Common myeloid progenitor, CD34-positive (primary cell): ENCODE measurements around the gene CTBP2.
"Not testable (repeated sequence)": the region's sequence is repeated elsewhere in the genome, so short reads cannot be mapped to it uniquely, and the experiment has no call there.

ENCODE experiments used
- CTCF ChIA-PET: fragments of 350-600 bp; sonication (Branson Sonifier 250); formaldehyde crosslinking; loops from one replicate; lab custom pipeline; 2021; ENCODE audit warnings: antibody characterized with exemption; lab: Charles Lee
- POLR2A ChIA-PET: fragments of 350-600 bp; sonication (Branson Sonifier 250); formaldehyde crosslinking; loops from one replicate; lab custom pipeline; 2021; ENCODE audit warnings: antibody characterized with exemption; lab: Charles Lee
- DNase-seq, 3 donors: peaks; one replicate each; pipeline versions ENCODE4 v3.0.0 to v3.0.0-alpha.2; 2013
- H3K27ac ChIP-seq, 2 experiments: 1 replicate in 1 of 2; 2 replicates in 1 of 2; pipeline ENCODE4 v1.7.0; 2013; ENCODE audit warnings: inconsistent platforms in 2 of 2, low read length in 2 of 2, mild to moderate bottlenecking in 2 of 2, low read depth in 1 of 2, moderate library complexity in 1 of 2; ENCODE audit not compliant: severe bottlenecking in 2 of 2, insufficient read depth in 1 of 2, poor library complexity in 1 of 2
- H3K27me3 ChIP-seq, 5 experiments: replicated peaks in 2 of 5; 1 replicate in 3 of 5; 2 replicates in 2 of 5; pipeline versions ENCODE4 v1.6.1 to v1.7.0; 2013; ENCODE audit warnings: low read length in 4 of 5, mild to moderate bottlenecking in 2 of 5, moderate library complexity in 2 of 5, inconsistent platforms in 1 of 5; ENCODE audit not compliant: insufficient read depth in 5 of 5, control insufficient read depth in 4 of 5
- H3K36me3 ChIP-seq, 4 experiments: 1 replicate in 2 of 4; 2 replicates in 2 of 4; pipeline versions ENCODE4 v1.6.1 to v1.7.0; 2013; ENCODE audit warnings: low read length in 3 of 4, control low read depth in 1 of 4, mild to moderate bottlenecking in 1 of 4; ENCODE audit not compliant: control insufficient read depth in 4 of 4, insufficient read depth in 4 of 4
- H3K4me1 ChIP-seq, 4 experiments: 1 replicate in 3 of 4; 2 replicates in 1 of 4; pipeline versions ENCODE4 v1.6.1 to v1.7.1; 2013; ENCODE audit warnings: low read length in 3 of 4, mild to moderate bottlenecking in 3 of 4, control low read depth in 1 of 4, inconsistent platforms in 1 of 4, moderate library complexity in 1 of 4; ENCODE audit not compliant: control insufficient read depth in 4 of 4, insufficient read depth in 4 of 4; ENCODE audit errors: control extremely low read depth in 1 of 4
- H3K4me3 ChIP-seq, 7 experiments: 1 replicate in 4 of 7; 2 replicates in 3 of 7; pipeline versions ENCODE4 v1.5.1 to v1.7.0; 2013; ENCODE audit warnings: mild to moderate bottlenecking in 7 of 7, low read length in 6 of 7, moderate library complexity in 6 of 7, inconsistent platforms in 2 of 7, low read depth in 2 of 7, control low read depth in 1 of 7; ENCODE audit not compliant: insufficient read depth in 4 of 7, control insufficient read depth in 1 of 7; ENCODE audit errors: extremely low read depth in 1 of 7
- H3K9me3 ChIP-seq, 5 experiments: 1 replicate in 4 of 5; 2 replicates in 1 of 5; pipeline versions ENCODE4 v1.6.1 to v1.7.1; 2013; ENCODE audit warnings: low read length in 4 of 5, mild to moderate bottlenecking in 2 of 5, inconsistent platforms in 1 of 5, low read depth in 1 of 5, moderate library complexity in 1 of 5; ENCODE audit not compliant: control insufficient read depth in 4 of 5, insufficient read depth in 2 of 5; ENCODE audit errors: control extremely low read depth in 1 of 5
- WGBS: methylation state at CpG from one replicate; pipeline ENCODE4 v1.1.5; 2013; ENCODE audit not compliant: insufficient coverage; 5-methylcytosine and 5-hydroxymethylcytosine counted together

Gene CTBP2

DNA sequence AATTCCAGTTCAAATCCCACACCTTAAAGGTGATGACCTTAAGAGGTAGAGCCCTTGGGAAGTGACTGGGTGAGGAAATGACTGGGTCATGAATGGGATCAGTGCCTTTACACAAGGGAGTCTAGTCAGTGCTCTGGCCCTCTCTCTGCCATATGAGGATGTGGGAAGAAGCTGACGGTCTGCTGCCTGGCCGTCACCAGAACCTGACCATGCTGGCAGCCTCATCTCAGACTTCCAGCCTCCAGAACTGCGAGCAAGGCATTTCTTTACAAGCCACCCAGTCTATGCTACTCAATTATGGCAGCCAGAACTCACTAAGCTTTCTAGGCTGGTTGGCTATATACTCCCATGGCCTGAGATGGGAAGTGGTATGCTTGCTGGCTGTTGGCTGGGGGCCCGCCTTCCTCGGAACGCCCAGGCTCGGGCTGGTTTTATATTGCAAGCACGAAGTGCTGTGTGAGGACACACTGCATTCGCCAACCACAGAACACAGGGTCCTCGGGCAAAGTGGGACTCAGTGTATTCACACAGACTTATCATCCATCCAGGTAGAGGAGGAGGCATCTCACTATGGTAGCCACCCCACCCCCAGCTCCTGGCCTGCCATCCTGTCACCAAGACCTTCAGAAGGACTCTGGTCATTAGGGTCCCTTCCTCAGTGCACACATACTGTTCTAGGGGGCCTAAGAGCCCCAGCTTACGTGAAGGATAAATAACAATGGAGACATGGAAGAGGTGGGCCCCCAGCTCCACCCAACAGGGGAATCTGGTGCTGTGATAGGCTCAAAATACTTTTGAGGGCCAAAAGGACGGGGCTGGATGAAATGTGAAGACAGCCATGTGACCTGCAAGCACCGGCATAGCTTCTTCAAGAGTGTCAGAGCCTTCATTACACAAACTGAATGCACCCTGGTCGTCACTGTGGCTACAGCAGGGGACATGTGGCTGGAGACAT is 169.4 kb downstream of the CTBP2 start:
- CTCF ChIA-PET = interaction anchor here (1.1 to 3.3 kb wide), 6 partner anchors 9 to 71 kb away, joined by 3 to 19 read pairs (median 5); no protein-coding TSS in a partner anchor
- Histone ChIP-seq H3K4me3 (no peak overlapping the region), H3K27ac (no peak overlapping the region), H3K27me3 (no peaks in the 10 kb centered on the region), H3K4me1 (peaks cover 0 to 9% (median 0%) of the 10 kb centered on the region in 4 experiments), H3K36me3 (peaks cover 20 to 82% (median 68%) of the 10 kb centered on the region in 4 experiments), H3K9me3 (no peaks in the 10 kb centered on the region)
- 93% methylated on average over 12 of the region's 14 CpGs for WGBS
- POLR2A ChIA-PET = no interaction called here
- DNase-seq = no peak

DNA sequence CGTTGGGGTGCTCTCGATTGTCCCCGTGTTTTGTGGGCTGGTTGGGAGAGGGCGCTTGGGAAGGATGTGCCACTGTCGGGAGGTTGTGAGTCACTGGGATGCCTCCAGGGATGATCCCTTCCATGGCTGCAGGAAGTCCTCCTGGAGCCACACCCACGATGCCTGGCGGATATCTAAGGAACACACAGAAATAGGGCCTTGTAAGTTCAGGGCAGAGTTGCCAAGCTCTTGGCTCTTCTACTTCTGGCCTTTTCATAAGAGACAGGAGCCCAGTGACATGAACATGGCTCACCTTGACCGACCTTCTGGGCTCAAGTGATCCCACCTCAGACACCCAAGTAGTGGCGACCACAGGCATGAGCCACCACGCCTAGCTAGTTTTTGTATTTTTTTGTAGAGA is 170.8 kb downstream of the CTBP2 start:
- Histone ChIP-seq H3K4me3 (no peak overlapping the region), H3K27ac (no peak overlapping the region), H3K27me3 (no peaks in the 10 kb centered on the region), H3K9me3 (no peaks in the 10 kb centered on the region), H3K36me3 (peaks cover 22 to 83% (median 67%) of the 10 kb centered on the region in 4 experiments), H3K4me1 (peaks cover 0 to 9% (median 0%) of the 10 kb centered on the region in 4 experiments)
- CTCF ChIA-PET = interaction anchor here (0.6 to 1.2 kb wide), 2 partner anchors 9 to 155 kb away, joined by 3 to 4 read pairs; no protein-coding TSS in a partner anchor
- 98% methylated on average over 9 of the region's 10 CpGs for WGBS
- POLR2A ChIA-PET = no interaction called here
- DNase-seq = no peak

DNA sequence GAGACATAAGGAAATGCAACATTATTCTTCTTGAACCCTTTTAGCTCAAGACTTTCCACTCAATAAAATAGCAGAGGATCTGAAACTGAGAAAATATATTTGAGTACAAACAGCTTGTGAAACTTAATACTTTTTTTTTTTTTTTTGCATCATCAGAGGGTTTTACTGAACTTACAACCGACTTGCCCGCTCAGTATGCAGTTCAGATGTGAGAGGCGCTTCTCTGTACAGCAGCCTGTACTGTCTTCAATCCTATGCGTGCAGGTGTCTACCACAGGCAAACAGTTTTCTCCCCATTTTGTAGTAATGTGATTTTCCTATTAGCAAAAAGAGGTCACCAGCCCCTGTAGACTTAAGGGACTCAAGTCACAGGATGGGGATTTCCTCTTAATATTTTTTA is 171.6 kb downstream of the CTBP2 start:
- POLR2A ChIA-PET, H3K4me3 ChIP-seq, DNase-seq, H3K27ac ChIP-seq, H3K27me3 ChIP-seq, H3K9me3 ChIP-seq: not testable (repeated sequence)
- 81% methylated on average over 3 of the region's 4 CpGs for WGBS
- CTCF ChIA-PET = interaction anchor here (0.9 kb wide), 1 partner anchor 21 kb away, joined by 3 read pairs; no protein-coding TSS in a partner anchor
- Histone ChIP-seq H3K36me3 (peaks cover 22 to 80% (median 66%) of the 10 kb centered on the region in 4 experiments), H3K4me1 (peaks cover 0 to 11% (median 3%) of the 10 kb centered on the region in 4 experiments)

DNA sequence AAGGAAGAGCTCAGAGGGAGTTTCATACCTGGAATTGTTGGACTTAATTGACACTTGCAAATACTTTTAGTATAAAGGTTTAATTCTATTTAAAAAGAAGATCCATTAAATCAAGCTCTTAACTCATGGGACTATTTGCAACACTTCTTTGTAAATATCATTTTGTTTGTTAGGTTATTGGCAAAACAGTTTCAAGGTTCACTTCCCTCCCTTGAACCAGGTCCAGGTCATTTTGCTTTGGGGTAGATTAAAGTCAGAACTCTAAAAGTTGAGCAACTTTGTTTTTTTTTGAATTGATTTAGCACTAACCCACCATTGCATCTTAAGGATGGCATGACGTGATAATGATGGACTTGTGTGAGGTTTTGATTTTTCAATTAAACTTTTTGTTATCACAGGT is 172.6 kb downstream of the CTBP2 start:
- POLR2A ChIA-PET = no interaction called here
- Histone ChIP-seq H3K36me3 (peaks cover 25 to 76% (median 63%) of the 10 kb centered on the region in 4 experiments), H3K27me3 (no peaks in the 10 kb centered on the region), H3K27ac (no peak overlapping the region), H3K4me3 (no peak overlapping the region), H3K4me1 (peaks cover 0 to 14% (median 10%) of the 10 kb centered on the region in 4 experiments), H3K9me3 (no peaks in the 10 kb centered on the region)
- DNase-seq = no peak
- CTCF ChIA-PET = interaction anchor here (0.7 to 1.3 kb wide), 2 partner anchors 73 to 86 kb away, joined by 3 to 8 read pairs; no protein-coding TSS in a partner anchor
- no CpG with 5 or more reads among the region's 1 CpG for WGBS

DNA sequence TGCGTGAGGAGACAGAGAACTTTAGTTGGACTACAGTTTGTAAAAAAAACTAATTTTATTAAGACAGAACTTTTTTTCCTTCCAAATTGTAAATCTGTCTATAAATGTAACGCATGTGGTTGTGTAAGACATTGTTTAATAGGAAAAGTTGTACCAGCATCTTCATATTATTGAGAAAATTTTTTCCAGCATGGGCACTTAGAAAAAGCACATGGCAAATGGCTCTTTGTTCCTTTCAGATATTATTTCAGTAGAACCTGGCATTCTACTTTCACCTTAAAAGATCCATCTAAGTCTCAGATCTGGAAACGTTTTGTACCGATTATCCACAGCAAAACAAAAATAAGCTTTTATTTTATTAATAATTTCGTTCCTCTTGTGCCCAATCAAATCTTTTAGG is 175.2 kb downstream of the CTBP2 start:
- WGBS = 100% methylated on average over 2 of the region's 5 CpGs
- no peak overlapping the region for H3K4me3 ChIP-seq
- no peaks in the 10 kb centered on the region for H3K9me3 ChIP-seq
- peaks cover 0 to 10% (median 7%) of the 10 kb centered on the region in 4 experiments for H3K4me1 ChIP-seq
- H3K27me3 ChIP-seq = no peaks in the 10 kb centered on the region
- POLR2A ChIA-PET = no interaction called here
- no peak overlapping the region for H3K27ac ChIP-seq
- DNase-seq = no peak
- peaks cover 30 to 70% (median 49%) of the 10 kb centered on the region in 4 experiments for H3K36me3 ChIP-seq
- CTCF ChIA-PET = no interaction called here

DNA sequence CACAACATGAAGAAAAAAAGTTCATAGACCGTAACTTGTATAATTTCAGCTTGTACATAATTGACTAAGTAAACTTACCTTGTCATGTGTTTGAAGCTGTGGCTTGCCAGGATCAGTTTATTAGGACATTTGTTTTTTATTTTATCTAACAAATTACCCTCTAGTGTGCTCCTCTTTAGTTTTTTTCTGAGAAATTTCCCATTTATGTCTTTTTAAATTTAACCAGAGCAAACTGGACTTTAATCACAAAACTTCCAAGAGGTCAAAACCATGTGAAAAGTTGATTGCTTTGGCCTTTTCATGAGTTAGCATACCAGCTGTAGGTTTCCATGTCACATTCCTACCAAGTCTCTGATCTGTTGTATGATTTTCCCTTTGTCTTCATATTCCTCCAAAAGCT is 176.0 kb downstream of the CTBP2 start:
- ChIA-PET CTCF (no interaction called here), POLR2A (no interaction called here)
- no peaks in the 10 kb centered on the region for H3K27me3 ChIP-seq
- no peak overlapping the region for H3K27ac ChIP-seq
- no peak for DNase-seq
- no CpG with 5 or more reads among the region's 1 CpG for WGBS
- H3K4me3 ChIP-seq = no peak overlapping the region
- H3K36me3 ChIP-seq = peaks cover 28 to 63% (median 44%) of the 10 kb centered on the region in 4 experiments
- H3K9me3 ChIP-seq = no peaks in the 10 kb centered on the region
- H3K4me1 ChIP-seq = peaks cover 0 to 10% (median 7%) of the 10 kb centered on the region in 4 experiments

DNA sequence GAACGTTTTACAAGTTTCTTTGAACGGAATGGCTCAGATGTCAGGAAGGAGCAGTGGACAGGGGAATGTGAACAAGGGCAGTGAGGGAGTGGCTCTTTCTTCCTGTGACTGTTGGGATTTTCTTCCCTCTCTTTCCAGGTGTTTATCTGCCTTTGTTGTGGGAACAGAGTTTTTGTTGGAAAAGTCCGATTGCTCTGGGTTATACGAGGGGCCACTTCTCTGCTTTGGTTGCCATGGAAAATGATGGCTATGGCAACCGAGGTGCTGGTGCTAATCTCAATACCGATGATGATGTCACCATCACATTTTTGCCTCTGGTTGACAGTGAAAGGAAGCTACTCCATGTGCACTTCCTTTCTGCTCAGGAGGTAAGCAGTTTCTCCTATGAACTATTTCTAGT is 177.0 kb downstream of the CTBP2 start:
- ChIA-PET CTCF (interaction anchor here (1.0 kb wide), 1 partner anchor 163 kb away, joined by 3 read pairs; no protein-coding TSS in a partner anchor), POLR2A (no interaction called here)
- Histone ChIP-seq H3K27ac (peak overlapping the region; percentile 1 to 58), H3K27me3 (no peaks in the 10 kb centered on the region), H3K9me3 (no peaks in the 10 kb centered on the region), H3K36me3 (peaks cover 30 to 63% (median 45%) of the 10 kb centered on the region in 4 experiments), H3K4me3 (no peak overlapping the region), H3K4me1 (peaks cover 0 to 10% (median 7%) of the 10 kb centered on the region in 4 experiments)
- peak; percentile 3 to 54 (median 48) for DNase-seq
- 76% methylated on average over 6 of the region's 6 CpGs for WGBS
